Esophagus muscularis mucosa (tissue), 4 donors: Measurements from ENCODE around the gene COL9A2.

Experiments
- EP300 ChIP-seq: sonication (generic); formaldehyde crosslinking; IDR thresholded peaks from one replicate; pipeline ENCODE4 v1.6.1; 2017; ENCODE audit warnings: antibody characterized with exemption
- POLR2A ChIP-seq: fragments of 450-650 bp; IDR thresholded peaks from one replicate; pipeline ENCODE4 v1.6.1; 2017; ENCODE audit warnings: antibody characterized with exemption, moderate library complexity, mild to moderate bottlenecking, low read depth
- POLR2AphosphoS5 ChIP-seq, 2 donors: sonication (generic); formaldehyde crosslinking; IDR thresholded peaks; one replicate each; pipeline ENCODE4 v1.6.1; 2017; ENCODE audit warnings: antibody characterized with exemption in 2 of 2
- TF ChIP-seq, protein P1 (sequence below), 3 experiments: fragments of 200-600 bp in 2 of 3; fragments of 450-650 bp in 1 of 3; sonication (generic) in 2 of 3; IDR thresholded peaks; one replicate each; pipeline ENCODE4 v1.5.1; 2017 to 2019; ENCODE audit warnings: antibody characterized with exemption in 3 of 3, mild to moderate bottlenecking in 2 of 3, moderate library complexity in 1 of 3

- TF ChIP-seq POLR2A (no peak), POLR2AphosphoS5 (IDR thresholded peaks at IDR 0.05) (no peak), EP300 (no peak)
- TF ChIP-seq, protein P1, sequence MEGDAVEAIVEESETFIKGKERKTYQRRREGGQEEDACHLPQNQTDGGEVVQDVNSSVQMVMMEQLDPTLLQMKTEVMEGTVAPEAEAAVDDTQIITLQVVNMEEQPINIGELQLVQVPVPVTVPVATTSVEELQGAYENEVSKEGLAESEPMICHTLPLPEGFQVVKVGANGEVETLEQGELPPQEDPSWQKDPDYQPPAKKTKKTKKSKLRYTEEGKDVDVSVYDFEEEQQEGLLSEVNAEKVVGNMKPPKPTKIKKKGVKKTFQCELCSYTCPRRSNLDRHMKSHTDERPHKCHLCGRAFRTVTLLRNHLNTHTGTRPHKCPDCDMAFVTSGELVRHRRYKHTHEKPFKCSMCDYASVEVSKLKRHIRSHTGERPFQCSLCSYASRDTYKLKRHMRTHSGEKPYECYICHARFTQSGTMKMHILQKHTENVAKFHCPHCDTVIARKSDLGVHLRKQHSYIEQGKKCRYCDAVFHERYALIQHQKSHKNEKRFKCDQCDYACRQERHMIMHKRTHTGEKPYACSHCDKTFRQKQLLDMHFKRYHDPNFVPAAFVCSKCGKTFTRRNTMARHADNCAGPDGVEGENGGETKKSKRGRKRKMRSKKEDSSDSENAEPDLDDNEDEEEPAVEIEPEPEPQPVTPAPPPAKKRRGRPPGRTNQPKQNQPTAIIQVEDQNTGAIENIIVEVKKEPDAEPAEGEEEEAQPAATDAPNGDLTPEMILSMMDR (IDR thresholded peaks at IDR 0.05) = no peak
These were observed 24.6 kb upstream of the COL9A2 start for GRCh38 chr1:40341491-40342380.
